Thoracic aorta (tissue), 2 donors: Measurements from ENCODE around the gene DMXL1. TPM values are rescaled to one million over a fixed set of nuclear protein-coding genes. Genes with fewer than 3 reads are reported as not detected.
"Not testable (repeated sequence)": the region's sequence is repeated elsewhere in the genome, so short reads cannot be mapped to it uniquely, and the experiment has no call there.

Source experiments
- ATAC-seq: fragments of 150-250 bp; one replicate; pipeline ENCODE4 v1.8.0; 2017; ENCODE audit warnings: low read depth; ENCODE audit not compliant: insufficient number of reproducible peaks, low FRiP score
- DNase-seq: peaks from one replicate; pipeline ENCODE4 v3.0.0-alpha.2; 2020; ENCODE audit warnings: low spot score
- H3K27ac ChIP-seq, 2 donors: fragments of 200-600 bp; sonication (generic); 1 replicate in 1 of 2; 2 replicates in 1 of 2; pipeline ENCODE4 v1.5.1; 2016; ENCODE audit warnings: mild to moderate bottlenecking in 2 of 2, moderate library complexity in 2 of 2
- H3K27me3 ChIP-seq: fragments of 200-600 bp; sonication (generic); replicated peaks from 2 replicates; pipeline ENCODE4 v1.6.0; 2016; ENCODE audit warnings: mild to moderate bottlenecking; ENCODE audit not compliant: insufficient read depth
- H3K36me3 ChIP-seq: fragments of 200-600 bp; sonication (generic); one replicate; pipeline ENCODE4 v1.5.1; 2016
- H3K4me1 ChIP-seq, 2 donors: fragments of 200-600 bp; sonication (generic); 1 replicate in 1 of 2; 2 replicates in 1 of 2; pipeline versions ENCODE4 v1.5.1 to v1.6.0; 2016; ENCODE audit warnings: low read depth in 2 of 2, mild to moderate bottlenecking in 1 of 2; ENCODE audit not compliant: control insufficient read depth in 1 of 2
- H3K4me3 ChIP-seq: fragments of 200-600 bp; sonication (generic); 2 replicates; pipeline ENCODE4 v1.5.1; 2016; ENCODE audit warnings: mild to moderate bottlenecking
- H3K9me3 ChIP-seq: fragments of 200-600 bp; sonication (generic); 2 replicates; pipeline ENCODE4 v1.5.1; 2016
- total RNA-seq, 2 donors: library from RNA; depleted of rRNA; stranded (reverse); fragments of >200 nt; gene quantifications; one replicate each; pipeline versions ENCODE4 v1.1.0 to v1.2.3, GENCODE V29; 2016
- TF ChIP-seq, protein P1 (sequence below): fragments of 200-600 bp; sonication (generic); IDR thresholded peaks from one replicate; pipeline ENCODE4 v1.5.1; 2019; ENCODE audit warnings: antibody characterized with exemption

Gene DMXL1
- total RNA-seq, 2 donors from 2014 or later: 47.4 to 67.6 TPM

GRCh38 chr5:119070578-119070827, 384 bp upstream of the DMXL1 start:
- TF ChIP-seq, protein P1, sequence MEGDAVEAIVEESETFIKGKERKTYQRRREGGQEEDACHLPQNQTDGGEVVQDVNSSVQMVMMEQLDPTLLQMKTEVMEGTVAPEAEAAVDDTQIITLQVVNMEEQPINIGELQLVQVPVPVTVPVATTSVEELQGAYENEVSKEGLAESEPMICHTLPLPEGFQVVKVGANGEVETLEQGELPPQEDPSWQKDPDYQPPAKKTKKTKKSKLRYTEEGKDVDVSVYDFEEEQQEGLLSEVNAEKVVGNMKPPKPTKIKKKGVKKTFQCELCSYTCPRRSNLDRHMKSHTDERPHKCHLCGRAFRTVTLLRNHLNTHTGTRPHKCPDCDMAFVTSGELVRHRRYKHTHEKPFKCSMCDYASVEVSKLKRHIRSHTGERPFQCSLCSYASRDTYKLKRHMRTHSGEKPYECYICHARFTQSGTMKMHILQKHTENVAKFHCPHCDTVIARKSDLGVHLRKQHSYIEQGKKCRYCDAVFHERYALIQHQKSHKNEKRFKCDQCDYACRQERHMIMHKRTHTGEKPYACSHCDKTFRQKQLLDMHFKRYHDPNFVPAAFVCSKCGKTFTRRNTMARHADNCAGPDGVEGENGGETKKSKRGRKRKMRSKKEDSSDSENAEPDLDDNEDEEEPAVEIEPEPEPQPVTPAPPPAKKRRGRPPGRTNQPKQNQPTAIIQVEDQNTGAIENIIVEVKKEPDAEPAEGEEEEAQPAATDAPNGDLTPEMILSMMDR: no peak
- H3K4me1 ChIP-seq: peaks cover 23 to 38% of the 10 kb centered on the region in 2 donors
- peak overlapping the region; percentile 87 for H3K4me3 ChIP-seq
- H3K27ac ChIP-seq: peak overlapping the region; percentile 84 to 94
- DNase-seq (peak; percentile 67), ATAC-seq (peak; percentile 74)
- H3K27me3 ChIP-seq: no peaks in the 10 kb centered on the region
- H3K9me3 ChIP-seq: no peaks in the 10 kb centered on the region
- no peaks in the 10 kb centered on the region for H3K36me3 ChIP-seq

GRCh38 chr5:119071561-119071995, 691 bp downstream of the DMXL1 start:
- Histone ChIP-seq H3K27me3 (no peaks in the 10 kb centered on the region), H3K27ac (peak overlapping the region; percentile 84 to 94), H3K4me1 (peaks cover 23 to 46% of the 10 kb centered on the region in 2 donors), H3K9me3 (no peaks in the 10 kb centered on the region), H3K4me3 (peak overlapping the region; percentile 87), H3K36me3 (no peaks in the 10 kb centered on the region)
- DNase-seq: no peak
- TF ChIP-seq, protein P1: no peak
- no peak for ATAC-seq

DNA sequence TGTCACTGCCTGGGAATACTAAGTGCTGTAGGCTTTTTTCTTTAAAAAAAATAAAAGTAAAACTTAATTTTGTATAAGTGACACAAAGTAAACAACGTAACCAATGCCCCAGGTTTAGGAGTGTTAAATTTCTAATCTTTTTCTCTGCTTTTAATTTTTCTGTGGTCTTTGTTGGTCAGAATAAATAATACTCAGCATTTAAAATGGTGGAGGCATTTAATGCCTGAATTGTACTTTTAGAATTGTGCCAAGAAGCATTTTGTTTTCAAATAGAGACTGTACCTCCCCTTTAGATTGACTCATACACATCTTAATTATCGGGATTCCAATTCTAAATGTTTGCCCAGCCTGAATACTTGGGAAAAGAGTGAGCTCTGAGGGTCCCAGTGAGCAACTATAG, 1.6 kb downstream of the DMXL1 start:
- H3K9me3 ChIP-seq: no peaks in the 10 kb centered on the region
- peak overlapping the region; percentile 87 for H3K4me3 ChIP-seq
- TF ChIP-seq, protein P1: no peak
- no peaks in the 10 kb centered on the region for H3K27me3 ChIP-seq
- peaks cover 23 to 46% of the 10 kb centered on the region in 2 donors for H3K4me1 ChIP-seq
- ATAC-seq: no peak
- DNase-seq: no peak
- H3K27ac ChIP-seq: no peak overlapping the region
- H3K36me3 ChIP-seq: no peaks in the 10 kb centered on the region

DNA sequence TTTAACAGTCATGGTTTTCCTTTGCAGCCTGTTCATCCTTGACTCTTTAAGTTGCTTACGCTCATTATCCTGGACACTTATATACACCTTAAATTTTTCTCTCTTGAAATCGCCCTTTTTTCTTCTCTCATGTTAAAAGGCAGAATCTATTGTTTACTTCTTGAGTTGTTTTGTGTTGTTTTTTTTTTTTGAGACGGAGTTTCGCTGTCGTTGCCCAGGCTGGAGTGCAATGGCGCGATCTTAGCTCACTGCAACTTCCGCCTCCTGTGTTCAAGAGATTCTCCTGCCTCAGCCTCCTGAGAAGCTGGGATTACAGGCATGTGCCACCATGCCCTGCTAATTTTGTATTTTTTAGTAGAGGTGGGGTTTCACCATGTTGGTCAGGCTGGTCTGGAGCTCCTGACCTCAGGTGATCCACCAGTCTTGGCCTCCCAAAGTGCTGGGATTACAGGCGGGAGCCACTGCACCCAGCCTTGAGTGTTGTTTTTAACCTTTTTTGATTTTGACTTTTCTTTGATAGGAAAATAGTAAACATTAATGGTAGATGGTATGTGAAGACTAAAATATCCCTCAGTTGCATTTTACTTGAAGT, 3.0 kb downstream of the DMXL1 start:
- not testable (repeated sequence) for H3K4me3 ChIP-seq, ATAC-seq, H3K27ac ChIP-seq, H3K27me3 ChIP-seq, DNase-seq, H3K36me3 ChIP-seq, H3K9me3 ChIP-seq
- peaks cover 31 to 58% of the 10 kb centered on the region in 2 donors for H3K4me1 ChIP-seq

DNA sequence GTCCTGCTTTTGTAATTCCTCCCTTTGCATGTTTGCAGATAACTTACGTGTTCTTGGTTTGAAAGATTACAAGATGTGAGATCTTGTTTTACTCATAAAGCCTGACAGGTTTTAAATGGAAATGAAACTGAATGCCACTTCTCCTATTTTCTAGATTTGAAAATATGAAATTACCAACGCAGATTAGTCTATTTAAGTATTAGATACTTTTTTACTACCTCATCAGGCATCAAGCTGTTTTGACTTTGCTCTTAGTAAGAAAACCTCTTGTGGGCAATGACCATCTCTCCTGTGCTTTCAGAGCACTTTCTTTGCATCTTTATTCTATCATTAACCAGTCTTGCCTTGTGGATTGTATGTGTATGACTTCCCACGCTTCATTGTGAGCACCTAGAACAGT, 3.5 kb downstream of the DMXL1 start:
- TF ChIP-seq, protein P1: no peak
- Histone ChIP-seq H3K27ac (no peak overlapping the region), H3K4me3 (no peak overlapping the region), H3K9me3 (no peaks in the 10 kb centered on the region), H3K4me1 (peaks cover 31 to 64% of the 10 kb centered on the region in 2 donors), H3K36me3 (no peaks in the 10 kb centered on the region), H3K27me3 (no peaks in the 10 kb centered on the region)
- ATAC-seq: no peak
- DNase-seq: no peak

DNA sequence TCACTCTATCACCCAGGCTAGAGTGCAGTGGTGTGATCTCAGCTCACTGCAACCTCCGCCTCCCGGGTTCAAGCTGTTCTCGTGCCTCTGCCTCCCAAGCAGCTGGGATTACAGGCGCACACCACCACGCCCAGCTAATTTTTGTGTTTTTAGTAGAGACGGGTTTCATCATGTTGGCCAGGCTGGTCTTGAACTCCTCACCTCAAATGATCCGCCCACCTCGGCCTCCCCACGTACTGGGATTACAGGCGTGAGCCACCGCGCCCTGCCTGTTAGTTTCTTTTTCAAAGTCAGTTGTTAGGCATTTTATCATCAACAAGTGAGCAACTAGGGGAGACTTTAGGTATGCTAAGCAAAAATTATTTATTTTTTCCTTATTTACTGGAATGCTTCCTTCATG, 4.4 kb downstream of the DMXL1 start:
- H3K4me1 ChIP-seq: peaks cover 31 to 66% of the 10 kb centered on the region in 2 donors

More for the DNA sequence above, 4.4 kb downstream of the DMXL1 start:
- H3K4me3 ChIP-seq, H3K27ac ChIP-seq, H3K9me3 ChIP-seq, DNase-seq, ATAC-seq, H3K36me3 ChIP-seq, H3K27me3 ChIP-seq: not testable (repeated sequence)
